HG03457 (cell line): Measurements from ENCODE around the gene TMX1.
A peak's percentile ranks its signal among the peaks of the same experiment; 100 is the strongest.
"Not testable (repeated sequence)": the region's sequence is repeated elsewhere in the genome, so short reads cannot be mapped to it uniquely, and the experiment has no call there.

ENCODE experiments used
- ATAC-seq: cut with Tn5 transposase; IDR thresholded peaks from one replicate; pipeline ENCODE4 v1.9.1; 2021; ENCODE audit warnings: moderate number of reproducible peaks; ENCODE audit not compliant: unreplicated experiment

Gene TMX1, protein sequence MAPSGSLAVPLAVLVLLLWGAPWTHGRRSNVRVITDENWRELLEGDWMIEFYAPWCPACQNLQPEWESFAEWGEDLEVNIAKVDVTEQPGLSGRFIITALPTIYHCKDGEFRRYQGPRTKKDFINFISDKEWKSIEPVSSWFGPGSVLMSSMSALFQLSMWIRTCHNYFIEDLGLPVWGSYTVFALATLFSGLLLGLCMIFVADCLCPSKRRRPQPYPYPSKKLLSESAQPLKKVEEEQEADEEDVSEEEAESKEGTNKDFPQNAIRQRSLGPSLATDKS

DNA sequence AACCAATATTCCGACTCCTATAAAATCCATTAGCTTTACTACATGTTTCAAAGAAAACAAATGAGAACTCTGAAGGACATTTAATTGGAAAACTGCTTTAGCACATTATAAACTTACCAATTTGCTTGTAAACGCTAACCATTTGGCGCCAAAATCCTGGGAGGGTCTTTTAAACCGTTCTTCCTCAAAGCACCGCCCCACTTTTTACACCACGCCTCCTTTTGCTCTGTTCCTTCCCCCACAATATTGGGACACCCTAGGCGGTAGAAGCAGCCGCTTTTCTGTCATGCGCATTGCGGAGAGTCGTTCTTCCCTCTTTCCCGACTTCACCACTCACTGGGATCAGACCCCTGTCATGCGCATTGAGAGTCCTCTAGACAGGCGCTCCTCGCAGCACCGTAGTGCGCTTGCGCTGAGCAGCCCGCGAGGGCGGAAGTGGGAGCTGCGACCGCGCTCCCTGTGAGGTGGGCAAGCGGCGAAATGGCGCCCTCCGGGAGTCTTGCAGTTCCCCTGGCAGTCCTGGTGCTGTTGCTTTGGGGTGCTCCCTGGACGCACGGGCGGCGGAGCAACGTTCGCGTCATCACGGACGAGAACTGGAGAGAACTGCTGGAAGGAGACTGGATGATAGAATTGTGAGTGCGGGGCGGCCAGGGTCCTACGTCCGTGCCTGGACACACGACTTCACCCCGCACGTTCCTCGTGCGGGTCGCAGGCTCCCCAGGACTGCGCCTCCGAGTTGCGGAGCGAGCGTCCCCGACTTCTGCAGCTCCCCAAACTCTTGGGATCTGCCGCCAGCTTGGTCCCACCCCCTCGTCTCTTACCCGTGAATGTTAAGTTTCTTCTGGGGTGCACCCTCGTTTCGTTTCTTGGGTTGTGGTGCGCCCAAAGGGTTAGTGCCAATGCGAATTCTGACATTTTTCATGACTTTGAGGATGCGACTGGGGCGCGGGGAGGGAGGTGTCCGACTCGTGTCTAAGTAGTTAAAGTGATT lies at the start of gene TMX1:
TMX1 (plus strand) TSS at position 435 of the 991 bp plus-strand sequence; CDS start at position 481, 46 bp downstream.
- peak; percentile 79 for ATAC-seq

DNA sequence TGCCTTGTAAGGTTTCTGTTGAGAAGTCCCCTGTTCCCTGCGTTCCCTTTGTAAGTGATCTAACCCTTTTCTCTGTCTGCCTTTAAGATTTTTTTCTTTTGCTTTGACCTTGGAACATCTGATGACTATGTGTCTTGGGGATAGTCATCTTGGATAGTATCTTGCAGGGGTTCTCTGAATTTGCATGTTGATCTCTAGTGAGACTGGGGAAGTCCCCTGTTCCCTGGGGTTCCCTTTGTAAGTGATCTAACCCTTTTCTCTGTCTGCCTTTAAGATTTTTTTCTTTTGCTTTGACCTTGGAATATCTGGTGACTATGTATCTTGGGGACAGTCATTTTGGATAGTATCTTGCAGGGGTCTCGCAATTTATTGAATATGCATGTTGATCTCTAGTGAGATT lies 38.2 kb upstream of the TMX1 start:
- ATAC-seq, result no peak

- ATAC-seq, result peak; percentile 55
Observed at GRCh38 chr14:51202914-51203665, 37.0 kb upstream of the TMX1 start.

DNA sequence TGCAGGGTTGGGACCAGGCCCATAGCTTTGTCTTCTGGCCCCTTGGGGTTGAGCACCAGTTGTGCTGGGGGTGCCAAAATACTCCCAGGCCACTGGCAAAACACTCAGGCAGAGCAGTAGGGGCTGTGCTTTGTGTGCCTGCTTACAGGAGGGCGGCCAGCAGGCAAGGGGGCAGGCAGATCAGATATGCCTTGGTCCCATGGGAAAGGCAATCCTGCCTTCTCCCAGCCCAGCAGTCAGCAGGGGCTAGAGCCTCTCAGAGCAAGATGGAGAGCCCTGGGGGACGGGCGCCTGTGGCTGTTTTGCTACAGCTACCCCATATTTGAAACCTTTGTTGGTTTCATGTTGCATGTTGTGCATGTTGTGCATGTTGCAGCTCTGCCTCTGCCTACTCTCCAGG lies 36.2 kb upstream of the TMX1 start:
- no peak for ATAC-seq

- ATAC-seq, result no peak
Observed at GRCh38 chr14:51205486-51205885, 34.6 kb upstream of the TMX1 start.

- no peak for ATAC-seq
Observed at GRCh38 chr14:51206462-51206861, 33.6 kb upstream of the TMX1 start.

- ATAC-seq, result no peak
Observed at GRCh38 chr14:51207621-51208020, 32.4 kb upstream of the TMX1 start.

DNA sequence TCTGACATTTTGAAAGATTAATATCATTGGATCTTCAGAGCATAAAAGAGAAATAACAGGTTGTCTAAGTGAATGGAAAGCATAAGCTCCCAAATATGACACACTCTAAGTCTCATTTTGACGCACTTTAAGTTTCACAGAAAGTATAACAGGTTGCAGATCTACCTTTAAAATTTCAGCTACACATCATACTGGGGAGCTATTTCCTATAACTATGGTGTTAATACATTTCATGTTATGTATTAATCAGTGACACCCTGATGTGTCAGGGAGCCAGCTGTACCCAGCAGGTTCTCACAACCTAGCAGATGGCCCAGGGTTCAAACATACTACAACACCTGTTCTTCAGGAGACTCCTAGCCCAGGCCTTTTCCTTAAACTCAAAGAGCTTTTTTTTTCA lies 31.1 kb upstream of the TMX1 start:
- no peak for ATAC-seq

DNA sequence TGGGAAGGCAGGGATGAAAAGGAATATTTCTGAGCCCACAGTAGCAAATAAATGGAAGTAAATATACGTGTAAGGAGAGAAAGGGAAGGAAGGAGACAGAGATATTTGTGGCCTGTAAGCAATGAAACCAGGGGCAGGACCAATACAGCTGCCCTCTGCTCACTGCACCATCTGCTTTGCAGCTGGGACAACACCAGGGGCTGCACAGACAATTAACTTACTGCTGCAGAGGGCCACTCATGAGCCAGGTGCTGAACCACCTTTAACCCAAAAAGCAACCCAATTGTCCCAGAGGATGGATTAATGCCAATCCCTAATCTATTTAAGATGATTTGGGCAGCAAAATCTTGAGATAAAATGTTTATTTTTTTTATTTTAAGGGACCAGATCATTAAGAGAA lies 30.6 kb upstream of the TMX1 start:
- ATAC-seq, result no peak

DNA sequence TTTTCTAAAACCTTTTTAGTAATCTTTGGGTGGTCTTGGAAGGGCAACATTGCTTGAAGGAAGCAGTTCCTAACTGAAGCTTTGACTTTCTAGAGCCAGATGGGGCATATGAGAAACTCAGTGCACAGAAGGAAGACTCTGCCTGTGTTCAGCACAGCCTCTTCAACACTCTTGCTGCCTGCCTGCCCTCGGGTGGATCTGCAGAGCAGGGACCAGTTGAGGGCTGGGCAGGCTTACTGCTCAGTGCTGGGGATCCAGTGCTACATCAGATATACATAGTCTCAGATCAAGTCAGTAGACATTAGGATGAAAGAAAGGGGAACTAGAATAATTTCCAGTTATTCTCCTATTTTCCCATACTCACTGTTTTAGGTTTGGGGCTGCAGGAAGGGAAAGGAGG lies 29.5 kb upstream of the TMX1 start:
- ATAC-seq, result no peak

GRCh38 chr14:51211149-51211548 lies 28.9 kb upstream of the TMX1 start:
- ATAC-seq, result no peak

DNA sequence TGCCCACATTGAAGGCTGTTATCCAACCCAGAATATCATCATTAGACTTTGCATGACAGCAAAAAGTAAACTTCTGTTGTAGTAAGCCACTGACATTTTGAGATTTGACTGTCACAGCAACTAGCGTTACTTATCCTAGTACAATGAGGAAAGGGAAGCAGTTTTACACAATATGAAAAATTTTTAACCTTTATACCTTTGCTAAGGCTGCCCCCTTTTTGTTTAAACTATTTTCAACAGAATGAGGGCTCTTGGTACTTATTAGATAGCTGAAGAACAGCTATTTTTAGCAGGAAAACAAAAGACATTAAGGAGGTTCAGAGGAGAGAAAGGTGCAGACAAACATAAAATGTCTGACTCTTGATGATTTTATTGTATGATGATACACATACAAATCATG lies 23.4 kb upstream of the TMX1 start:
- ATAC-seq, result no peak

DNA sequence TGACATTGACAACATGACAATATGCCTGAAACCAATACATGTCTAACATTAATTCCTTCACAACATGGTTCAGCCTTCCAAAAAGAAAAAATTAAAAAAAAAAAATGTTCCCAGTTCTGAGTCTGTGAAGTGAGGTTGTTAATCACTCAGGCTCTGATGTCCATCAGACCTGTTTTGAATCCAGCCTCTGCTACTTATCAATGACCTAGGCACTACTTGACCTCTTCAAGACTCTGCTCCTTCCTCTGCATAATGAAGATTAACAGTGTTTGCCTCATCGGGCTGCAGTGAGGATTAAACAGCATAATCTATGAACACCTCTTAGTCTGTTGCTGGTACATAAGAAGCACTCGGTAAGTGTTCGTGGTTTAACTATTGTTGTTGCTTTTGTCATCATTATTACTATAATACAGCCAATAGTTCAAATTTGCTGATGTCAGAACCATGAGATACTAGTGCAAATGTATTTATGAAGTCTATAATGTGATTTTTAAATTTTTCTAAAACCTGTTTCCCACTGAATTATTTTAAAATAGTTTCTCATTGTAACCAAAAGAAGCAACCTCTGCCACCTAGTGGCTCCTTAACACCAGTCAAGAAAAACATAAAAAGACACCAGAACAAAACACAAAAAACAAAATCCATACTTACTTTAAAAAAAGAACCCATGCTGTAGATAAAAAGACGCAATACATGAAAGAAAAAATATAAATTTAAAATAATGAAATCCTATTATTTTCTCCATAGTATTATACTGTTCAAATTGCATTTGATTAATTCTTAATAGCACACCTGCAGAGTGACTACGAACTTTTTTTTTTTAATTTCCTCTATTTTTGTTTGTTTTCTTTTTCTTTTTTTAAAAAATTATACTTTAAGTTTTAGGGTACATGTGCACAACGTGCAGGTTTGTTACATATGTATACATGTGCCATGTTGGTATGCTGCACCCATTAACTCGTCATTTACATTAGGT lies 20.3 kb upstream of the TMX1 start:
- no peak for ATAC-seq

DNA sequence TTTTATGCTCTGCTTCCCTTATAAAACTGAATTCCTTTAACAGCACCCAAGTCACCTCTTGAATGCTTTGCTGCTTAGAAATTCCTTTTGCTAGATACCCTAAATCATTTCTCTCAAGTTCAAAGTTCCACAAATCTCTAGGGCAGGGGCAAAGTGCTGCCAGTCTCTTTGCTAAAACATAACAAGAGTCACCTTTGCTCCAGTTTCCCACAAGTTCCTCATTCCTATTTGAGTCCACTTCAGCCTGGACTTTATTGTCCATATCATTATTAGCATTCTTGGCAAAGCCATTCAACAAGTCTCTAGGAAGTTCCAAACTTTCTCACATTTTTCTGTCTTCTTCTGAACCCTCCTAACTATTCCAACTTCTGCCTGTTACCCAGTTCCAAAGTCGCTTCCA lies 16.6 kb upstream of the TMX1 start:
- not testable (repeated sequence) for ATAC-seq

DNA sequence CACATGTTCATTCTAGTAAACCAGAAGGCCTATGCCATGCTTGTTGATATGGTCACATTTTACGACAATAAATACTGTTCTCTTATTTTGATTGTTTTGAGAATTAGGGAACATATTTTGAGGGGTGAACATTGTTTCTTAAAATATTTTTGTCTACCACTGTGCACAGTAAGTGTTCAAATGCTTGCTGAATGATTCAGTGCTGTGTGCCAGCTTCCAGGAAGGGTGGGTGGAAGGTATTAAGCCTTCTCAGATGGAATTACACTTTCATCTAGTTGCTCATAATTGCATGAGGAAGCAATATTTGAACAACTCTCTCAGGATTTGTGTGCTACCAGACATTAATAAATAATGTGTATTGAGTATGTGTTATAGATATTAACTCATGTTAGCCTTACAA lies 15.5 kb upstream of the TMX1 start:
- no peak for ATAC-seq

DNA sequence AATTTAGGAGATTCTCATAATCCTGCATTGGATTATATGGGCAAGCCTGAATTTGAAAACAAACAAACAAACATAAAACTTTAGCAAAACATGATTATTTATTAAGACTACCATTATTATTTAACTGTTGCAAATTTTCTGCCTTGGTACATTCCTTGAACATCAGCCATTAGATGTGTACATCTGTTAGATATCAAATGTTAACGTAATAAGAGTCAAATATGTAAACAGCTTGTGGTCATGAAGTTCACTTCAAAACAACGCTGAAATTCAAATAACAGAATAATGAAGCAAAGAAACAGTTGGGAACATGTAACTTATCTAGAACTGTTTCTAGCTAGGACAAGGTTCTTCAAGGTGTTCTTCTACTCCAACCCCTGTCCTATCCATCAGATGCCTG lies 14.3 kb upstream of the TMX1 start:
- ATAC-seq, result no peak

- ATAC-seq, result no peak
Observed at GRCh38 chr14:51228391-51228790, 11.7 kb upstream of the TMX1 start.

- ATAC-seq, result no peak
Observed at GRCh38 chr14:51228890-51229289, 11.2 kb upstream of the TMX1 start.

- ATAC-seq, result no peak
Observed at GRCh38 chr14:51236314-51236713, 3.7 kb upstream of the TMX1 start.

GRCh38 chr14:51240804-51241380 lies 845 bp downstream of the TMX1 start:
- no peak for ATAC-seq
